ENCODE measurements around the gene DPM1. TPM values are rescaled to one million over a fixed set of nuclear protein-coding genes. Genes with fewer than 3 reads are reported as not detected.

DPM1 gene
- total and polyA plus RNA-seq, 2 of the 8 experiments (the other 6 are each of a cell fraction or from before 2014, with no cell fraction given): 42.3 to 57.0 TPM

GRCh38 chr20:50953196-50953595 lies 5.1 kb downstream of the DPM1 start:
- H3K9ac ChIP-seq (replicated peaks in 1 of 4; ENCODE audit: extremely low read depth in 1 of 4, low read depth in 3 of 4, low read length in 3 of 4): no peak overlapping the region
- peaks cover 13 to 17% of the 10 kb centered on the region in 2 experiments for H4K20me1 ChIP-seq (replicated peaks in 1 of 2; ENCODE audit: control insufficient read depth in 1 of 2, insufficient read depth in 2 of 2, low read length in 2 of 2)
- H2AK5ac ChIP-seq (ENCODE audit: low read depth, low read length): no peak overlapping the region
- no peak overlapping the region for H4K5ac ChIP-seq (ENCODE audit: insufficient read length, low read depth, low read length)
- peaks cover 7% of the 10 kb centered on the region for H3K23me2 ChIP-seq (ENCODE audit: low read depth, low read length)
- H3K27me3 ChIP-seq (replicated peaks in 1 of 4; ENCODE audit: control insufficient read depth in 3 of 4, extremely low read depth in 1 of 4, insufficient read depth in 3 of 4, low read length in 3 of 4): no peaks in the 10 kb centered on the region
- H3K9me3 ChIP-seq (ENCODE audit: insufficient read depth in 2 of 2, low read depth in 1 of 2, low read length in 1 of 2): no peaks in the 10 kb centered on the region
- no peak overlapping the region for H2BK20ac ChIP-seq (ENCODE audit: low read length)
- H2BK15ac ChIP-seq (ENCODE audit: low read length): no peak overlapping the region
- no peak overlapping the region for H3K27ac ChIP-seq (ENCODE audit: low read depth, low read length)
- H2BK5ac ChIP-seq (ENCODE audit: low read depth, low read length): no peak overlapping the region
- no peak overlapping the region for H2BK12ac ChIP-seq (ENCODE audit: low read depth, low read length)
- no peak overlapping the region for H3K4me2 ChIP-seq (ENCODE audit: insufficient read depth in 1 of 2, low read depth in 2 of 2, low read length in 2 of 2)
- TF ChIP-seq POU5F1 (IDR thresholded peaks at IDR 0.05; ENCODE audit: low read depth, low read length) (no peak), KDM5A (IDR thresholded peaks at IDR 0.05; ENCODE audit: low read length) (no peak), TEAD4 (IDR thresholded peaks at IDR 0.05; ENCODE audit: low read depth, low read length) (no peak), GABPA (IDR thresholded peaks at IDR 0.05; ENCODE audit: borderline replicate concordance, insufficient read depth, low read length) (no peak), SP4 (IDR thresholded peaks at IDR 0.05; ENCODE audit: low read length) (no peak), EGR1 (IDR thresholded peaks at IDR 0.05; ENCODE audit: borderline replicate concordance, low read depth, low read length) (no peak)
- WGBS, 2 experiments (ENCODE audit: extremely low coverage in 1 of 2, insufficient coverage in 1 of 2, insufficient read length in 1 of 2, insufficient replicate concordance in 2 of 2, low coverage in 1 of 2, low lambda C conversion rate in 2 of 2, missing lambda C conversion rate in 1 of 2): 92% methylated on average over 2 of the region's 2 CpGs; no CpG with 5 or more reads in 1 of the 2 experiments
- H3K79me1 ChIP-seq (ENCODE audit: low read depth, low read length): no peaks in the 10 kb centered on the region; the same call in 1 of the 2 replicates
- no peak overlapping the region for H2BK120ac ChIP-seq (replicated peaks; ENCODE audit: low read depth, low read length)
- H3K79me2 ChIP-seq (ENCODE audit: control insufficient read depth in 1 of 2, insufficient read depth in 2 of 2, low read length in 2 of 2): peaks cover 18 to 69% of the 10 kb centered on the region in 2 experiments
- FAIRE-seq: no peak
- H3K36me3 ChIP-seq (ENCODE audit: control insufficient read depth in 2 of 4, insufficient read depth in 4 of 4, low read length in 3 of 4): peaks cover 6 to 54% (median 21%) of the 10 kb centered on the region in 4 experiments
- no peak overlapping the region for H4K91ac ChIP-seq (replicated peaks; ENCODE audit: insufficient read length, low read length)
- ChIA-PET POLR2A (ENCODE audit: partially characterized antibody) (no interaction called here), CTCF (ENCODE audit: partially characterized antibody) (no interaction called here)
- H3K18ac ChIP-seq (ENCODE audit: extremely low read depth, low read length): no peak overlapping the region
- no peak overlapping the region for H3K23ac ChIP-seq (ENCODE audit: insufficient read length)
- peaks cover 0 to 4% (median 0%) of the 10 kb centered on the region in 4 experiments; a peak in 2 of 7 replicates for H3K4me1 ChIP-seq (replicated peaks in 1 of 4; ENCODE audit: control insufficient read depth in 3 of 4, insufficient read depth in 4 of 4, low read length in 3 of 4)
- no peak overlapping the region for H3K56ac ChIP-seq (replicated peaks; ENCODE audit: insufficient read length, low read depth, low read length)
- H4K8ac ChIP-seq (ENCODE audit: extremely low read depth, insufficient read depth, low read length): no peak overlapping the region
- DNase-seq (ENCODE audit: low read depth in 1 of 2, low spot score in 2 of 2): no peak
- H3K4me3 ChIP-seq (ENCODE audit: extremely low read depth in 1 of 4, insufficient read depth in 2 of 4, low read depth in 3 of 4, low read length in 4 of 4): no peak overlapping the region
- H3K14ac ChIP-seq (ENCODE audit: insufficient read length): no peak overlapping the region
- no peak overlapping the region for H2AFZ ChIP-seq (ENCODE audit: low read length)
- no peak overlapping the region for H3K4ac ChIP-seq (replicated peaks; ENCODE audit: insufficient read length, low read depth, low read length)
